ENCODE results near the gene ARHGAP26.

Gene ARHGAP26

DNA sequence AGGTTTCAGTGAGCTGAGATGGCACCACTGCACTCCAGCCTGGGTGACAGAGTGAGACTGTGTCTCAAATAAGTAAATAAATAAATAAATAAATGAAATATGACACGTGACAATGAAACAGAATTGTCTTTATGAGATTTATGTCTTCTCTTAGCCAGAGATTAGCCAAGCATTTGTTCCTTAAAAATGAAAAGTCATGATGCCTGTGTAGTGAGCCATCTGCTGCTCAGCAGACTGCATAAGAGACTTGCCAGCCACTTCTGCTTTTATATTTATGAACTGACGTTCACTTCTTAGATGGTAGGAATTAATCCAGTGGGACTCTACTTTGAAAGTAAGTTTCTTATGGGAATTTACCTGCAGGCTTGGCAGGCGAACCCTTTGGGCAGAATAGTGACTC is 405.9 kb downstream of the ARHGAP26 start:
- FAIRE-seq = no peak

GRCh38 chr5:143177263-143177983 is 407.2 kb downstream of the ARHGAP26 start:
- FAIRE-seq = no peak

GRCh38 chr5:143179126-143179740 is 409.1 kb downstream of the ARHGAP26 start:
- no peak for FAIRE-seq

GRCh38 chr5:143180751-143181150 is 410.6 kb downstream of the ARHGAP26 start:
- FAIRE-seq = no peak

GRCh38 chr5:143181173-143181572 is 411.0 kb downstream of the ARHGAP26 start:
- FAIRE-seq = no peak

DNA sequence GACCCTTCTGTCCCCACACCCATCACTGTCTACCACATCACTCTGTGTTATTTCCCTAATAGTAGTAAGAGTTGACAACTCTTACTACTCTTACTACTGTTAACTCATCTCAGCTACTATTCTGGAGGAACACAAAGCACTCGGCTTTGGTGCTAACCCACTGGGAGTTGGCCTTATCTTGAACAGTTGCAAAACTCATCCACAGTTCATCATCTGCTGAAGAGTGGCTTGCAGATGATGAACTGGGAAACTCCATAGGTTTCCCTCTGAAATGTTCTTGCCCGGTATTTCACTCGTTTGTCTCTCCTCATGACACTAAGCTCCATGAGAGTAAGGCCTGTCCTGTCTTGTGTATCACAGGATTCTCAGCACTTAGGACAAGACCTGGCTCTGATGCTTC is 411.9 kb downstream of the ARHGAP26 start:
- FAIRE-seq = no peak

GRCh38 chr5:143182901-143183820 is 413.0 kb downstream of the ARHGAP26 start:
- FAIRE-seq = no peak

DNA sequence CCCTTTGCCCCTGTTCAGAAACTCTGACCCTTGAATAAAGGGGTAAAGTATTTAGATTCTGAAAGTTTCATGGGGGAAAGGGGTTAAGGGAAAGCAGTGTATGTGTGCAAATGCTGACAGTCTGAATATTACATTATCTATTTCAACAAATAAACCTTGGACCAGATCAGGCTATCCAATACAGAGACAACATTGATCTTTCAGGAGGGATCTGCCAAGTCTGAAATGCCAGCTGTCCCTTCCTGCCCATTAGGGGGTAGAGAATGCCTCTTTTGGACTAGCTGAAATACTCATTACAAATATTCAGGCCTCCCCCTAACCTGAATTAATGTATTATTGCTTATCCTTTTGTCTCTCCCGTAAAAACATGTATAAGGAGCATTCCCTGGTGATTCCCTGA is 413.8 kb downstream of the ARHGAP26 start:
- FAIRE-seq = no peak

- FAIRE-seq = no peak
These were observed 416.4 kb downstream of the ARHGAP26 start for GRCh38 chr5:143186623-143187022.

DNA sequence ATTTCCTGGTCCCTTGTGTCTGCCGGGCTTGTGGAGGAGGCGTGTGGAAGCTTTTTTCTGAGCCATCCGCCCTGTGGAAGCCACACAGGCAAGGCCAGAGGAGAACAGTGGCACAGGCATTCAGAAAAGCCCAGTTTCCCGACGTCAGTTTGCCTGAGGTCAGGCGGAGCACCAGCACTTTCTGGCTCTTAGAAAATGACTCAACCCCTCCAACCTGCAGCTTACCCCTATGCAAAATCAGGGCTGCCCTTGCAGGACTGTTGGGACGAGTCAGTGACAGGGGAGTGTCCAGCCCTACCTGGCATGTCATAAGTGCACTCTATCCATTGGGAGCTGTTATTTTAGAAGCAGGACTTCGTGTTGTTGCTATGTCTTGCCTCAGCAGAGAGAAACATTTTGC is 417.3 kb downstream of the ARHGAP26 start:
- no peak for FAIRE-seq

DNA sequence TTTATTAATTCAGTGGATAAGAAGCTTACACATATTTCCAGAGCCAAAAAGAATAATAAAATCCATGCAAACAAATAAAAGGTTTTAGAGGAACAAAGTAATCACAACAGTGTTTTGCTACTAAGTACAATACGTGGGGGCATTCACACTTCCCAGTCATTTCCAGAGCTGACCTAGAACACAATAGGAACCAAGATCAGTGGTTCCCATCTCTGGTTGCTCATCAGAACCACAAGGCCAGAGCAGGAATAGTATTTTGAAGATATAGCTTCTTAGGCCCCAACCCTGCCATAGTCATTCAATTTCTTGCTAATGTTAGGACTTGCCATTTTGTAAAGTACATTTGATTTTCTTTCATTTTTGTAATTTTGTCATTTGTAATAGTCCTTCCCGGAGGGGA is 417.9 kb downstream of the ARHGAP26 start:
- FAIRE-seq = no peak

DNA sequence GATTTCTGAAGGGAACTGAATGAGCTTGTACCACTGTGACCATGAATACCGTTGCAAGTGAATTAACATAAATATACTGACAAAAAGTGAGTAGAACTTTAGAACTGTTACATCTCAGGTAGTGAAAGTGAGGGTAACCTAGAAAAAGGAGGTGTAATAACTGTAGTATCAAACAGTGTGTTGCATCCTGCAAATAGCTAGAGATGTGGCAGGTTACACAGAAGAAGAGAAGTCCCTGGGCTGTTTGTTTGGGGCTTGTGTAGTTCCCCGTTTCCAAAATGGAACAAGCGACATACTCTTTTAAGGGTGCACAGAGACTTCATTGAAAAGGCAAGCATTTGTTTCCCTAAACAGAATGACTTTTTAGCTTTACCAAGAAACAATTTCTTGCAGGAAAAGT is 418.5 kb downstream of the ARHGAP26 start:
- no peak for FAIRE-seq

DNA sequence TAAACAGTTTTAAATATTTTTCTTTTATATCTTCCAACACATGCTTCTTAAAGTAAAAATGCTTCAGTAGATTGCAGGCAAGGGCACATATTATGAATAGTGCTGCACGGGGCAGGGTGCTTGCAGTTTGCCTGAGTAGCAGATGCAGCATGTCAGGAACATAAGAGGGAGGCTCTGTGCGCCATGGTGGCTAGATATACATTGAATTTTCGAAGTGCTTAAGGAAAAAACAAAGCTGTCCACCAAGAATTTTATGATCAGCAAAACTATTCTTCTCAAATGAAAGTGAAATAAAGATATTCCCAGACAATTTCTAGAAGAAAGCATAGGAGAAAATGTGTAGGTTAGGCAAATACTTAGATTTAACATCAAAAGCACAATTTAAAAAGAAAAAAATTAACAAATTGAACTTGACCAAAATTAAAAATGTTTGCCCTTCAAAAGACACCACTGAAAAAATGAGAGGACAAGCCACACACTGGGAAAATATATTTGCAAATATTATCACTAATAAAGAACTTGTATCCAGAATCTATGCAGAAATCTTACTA is 420.2 kb downstream of the ARHGAP26 start:
- no peak for FAIRE-seq

GRCh38 chr5:143191720-143192119 is 421.5 kb downstream of the ARHGAP26 start:
- no peak for FAIRE-seq

- no peak for FAIRE-seq
These were observed 422.2 kb downstream of the ARHGAP26 start for GRCh38 chr5:143192191-143192900.

DNA sequence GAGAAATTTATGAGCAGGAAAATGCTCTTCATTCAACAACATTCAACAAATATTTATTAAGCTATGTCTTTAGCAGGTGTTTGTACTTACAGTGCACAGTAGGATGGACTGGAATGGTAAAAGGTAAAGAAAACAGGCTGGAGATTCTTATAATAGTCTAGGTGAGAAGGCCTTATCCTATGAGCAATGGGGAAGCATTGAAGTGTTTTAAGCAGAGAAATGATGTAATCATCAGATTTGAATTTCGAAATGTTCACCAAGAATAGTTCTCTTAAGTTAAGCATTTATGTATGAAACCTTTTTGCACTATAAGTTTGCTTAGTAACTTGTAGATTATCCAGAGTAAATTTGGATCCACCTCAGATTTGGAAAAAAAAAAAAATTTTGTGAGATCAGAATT is 424.0 kb downstream of the ARHGAP26 start:
- FAIRE-seq = no peak

DNA sequence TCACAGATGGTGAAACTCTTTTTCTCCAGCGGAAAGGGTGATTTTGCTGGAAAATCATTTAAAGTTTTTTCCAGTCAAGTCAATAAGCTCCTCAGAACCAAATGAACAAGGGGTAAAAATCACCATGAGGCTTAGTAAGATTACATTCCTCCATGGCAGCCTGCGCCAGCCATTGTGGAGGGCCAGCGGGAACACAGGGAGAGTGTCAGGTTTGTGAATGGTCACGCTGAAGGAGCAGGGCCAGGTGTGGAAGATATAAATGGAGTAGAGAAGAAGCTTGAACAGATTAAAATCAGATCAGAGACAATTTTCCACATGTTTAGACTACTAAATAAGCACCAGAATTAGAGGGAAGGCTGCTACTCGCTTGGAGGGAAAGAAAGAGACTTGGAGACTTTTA is 424.5 kb downstream of the ARHGAP26 start:
- no peak for FAIRE-seq

- FAIRE-seq = no peak
These were observed 425.3 kb downstream of the ARHGAP26 start for GRCh38 chr5:143195491-143195890.

GRCh38 chr5:143196601-143197259 is 426.6 kb downstream of the ARHGAP26 start:
- no peak for FAIRE-seq

- FAIRE-seq = no peak
These were observed 427.1 kb downstream of the ARHGAP26 start for GRCh38 chr5:143197260-143197656.

- FAIRE-seq = no peak
These were observed 428.2 kb downstream of the ARHGAP26 start for GRCh38 chr5:143198332-143198731.

DNA sequence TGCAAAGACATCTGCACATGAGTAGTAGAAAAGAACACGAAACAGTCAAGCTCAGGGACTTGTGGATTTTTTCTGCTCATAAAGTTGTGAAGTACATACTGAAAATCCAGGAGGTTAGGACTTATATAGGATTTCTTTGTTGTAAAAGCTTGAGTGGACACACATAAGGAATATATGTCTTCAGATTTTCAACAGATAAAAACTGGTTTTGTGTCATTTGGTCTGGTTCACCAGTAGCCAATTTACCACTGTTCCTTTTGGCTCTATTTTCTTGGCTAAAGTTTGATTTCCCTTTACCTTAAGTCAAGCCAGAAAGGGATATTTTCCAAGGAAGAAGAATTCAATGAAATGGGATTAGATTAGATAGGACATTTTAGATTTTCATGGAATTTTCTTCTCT is 429.0 kb downstream of the ARHGAP26 start:
- FAIRE-seq = no peak
